CD4-positive, alpha-beta T cell (primary cell): ENCODE data around the gene PDCD4. TPM values are rescaled to one million over a fixed set of nuclear protein-coding genes. Genes with fewer than 3 reads are reported as not detected.

Experiments used
- ATAC-seq: fragments of 200-7000 bp; cut with Tn5 transposase; one replicate; pipeline ENCODE4 v1.10.0; 2022; ENCODE audit warnings: mild to moderate bottlenecking; ENCODE audit not compliant: poor library complexity
- CTCF ChIA-PET: fragments of 350-600 bp; sonication (Branson Sonifier 250); formaldehyde crosslinking; loops from one replicate; lab custom pipeline; 2021; ENCODE audit warnings: antibody characterized with exemption, inconsistent platforms; lab: Charles Lee
- POLR2A ChIA-PET: fragments of 350-600 bp; sonication (Branson Sonifier 250); formaldehyde crosslinking; loops from one replicate; lab custom pipeline; 2021; ENCODE audit warnings: antibody characterized with exemption, inconsistent platforms; lab: Charles Lee
- DNase-seq, 14 experiments: peaks; one replicate each; pipeline ENCODE4 v3.0.0-alpha.2; 2013 to 2020; ENCODE audit warnings: mixed read lengths in 2 of 14
- H3K27ac ChIP-seq, 2 donors: one replicate each; pipeline versions ENCODE4 v1.5.1 to v1.7.0; 2013; ENCODE audit warnings: low read length in 2 of 2, low read depth in 1 of 2, mild to moderate bottlenecking in 1 of 2
- H3K27me3 ChIP-seq, 2 experiments: 1 replicate in 1 of 2; 2 replicates in 1 of 2; pipeline versions ENCODE4 v1.6.1 to v1.7.0; 2013; ENCODE audit warnings: low read length in 2 of 2, control low read depth in 1 of 2, mild to moderate bottlenecking in 1 of 2, moderate library complexity in 1 of 2; ENCODE audit not compliant: insufficient read depth in 2 of 2, control insufficient read depth in 1 of 2
- H3K36me3 ChIP-seq: one replicate; pipeline ENCODE4 v1.6.1; 2013; ENCODE audit warnings: low read length, control low read depth; ENCODE audit not compliant: insufficient read depth
- H3K4me1 ChIP-seq: one replicate; pipeline ENCODE4 v1.6.1; 2013; ENCODE audit warnings: low read length, control low read depth; ENCODE audit not compliant: insufficient read depth
- H3K4me3 ChIP-seq: one replicate; pipeline ENCODE4 v1.5.1; 2013; ENCODE audit warnings: mild to moderate bottlenecking, low read length, moderate library complexity
- H3K9me3 ChIP-seq, 2 experiments: 1 replicate in 1 of 2; 2 replicates in 1 of 2; pipeline versions ENCODE4 v1.6.1 to v1.7.0; 2013; ENCODE audit warnings: low read length in 2 of 2, mild to moderate bottlenecking in 2 of 2, control low read depth in 1 of 2, moderate library complexity in 1 of 2; ENCODE audit not compliant: control insufficient read depth in 1 of 2, insufficient read depth in 1 of 2
- H3K27ac Mint-ChIP-seq: one replicate; pipeline ENCODE4 v1.8.0; 2020; ENCODE audit warnings: mixed read lengths
- H3K27me3 Mint-ChIP-seq: one replicate; pipeline ENCODE4 v1.8.0; 2021; ENCODE audit warnings: mixed read lengths
- H3K36me3 Mint-ChIP-seq: one replicate; pipeline ENCODE4 v1.8.0; 2021; ENCODE audit warnings: low read depth, mixed read lengths
- H3K4me1 Mint-ChIP-seq: one replicate; pipeline ENCODE4 v1.8.0; 2021; ENCODE audit warnings: low read depth, mixed read lengths
- H3K4me3 Mint-ChIP-seq: one replicate; pipeline ENCODE4 v1.8.0; 2020; ENCODE audit warnings: mild to moderate bottlenecking, mixed read lengths
- H3K9me3 Mint-ChIP-seq: one replicate; pipeline ENCODE4 v1.8.0; 2020; ENCODE audit warnings: mixed read lengths
- CTCF ChIP-seq: fragments of 200-600 bp; IDR thresholded peaks from one replicate; pipeline ENCODE4 v1.8.0; 2022; ENCODE audit warnings: antibody characterized with exemption, mild to moderate bottlenecking
- intact Hi-C, 2 experiments: fragments of 100-400 bp; cut with DNase I in 1 of 2; cut with micrococcal nuclease in 1 of 2; formaldehyde crosslinking; loops; one replicate each; pipeline versions ENCODE4 v1.15.1 to v1.9.0; 2023 to 2025; cut with DNase I, micrococcal nuclease
- total RNA-seq, 174 experiments: library from RNA in 2 of 174; stranded (reverse) in 2 of 174; gene quantifications; one replicate each; pipeline ENCODE4 v1.2.3 and lab custom pipeline; 2021 to 2026

PDCD4 gene
- total RNA-seq, 2 experiments from 2014 or later: 352 to 358 TPM

- POLR2A ChIA-PET: interaction anchor here (0.8 to 2.8 kb wide), 11 partner anchors 15 to 84 kb away, joined by 3 to 23 read pairs (median 6); partner anchors contain the start of genes BBIP1, PDCD4 and SHOC2
- ATAC-seq (peak; percentile 96), DNase-seq (peak in 12 of 14 experiments; percentile 10 to 65 (median 34))
- H3K27me3 Mint-ChIP-seq: no peaks in the 10 kb centered on the region
- Histone ChIP-seq H3K4me3 (no peak overlapping the region), H3K36me3 (no peaks in the 10 kb centered on the region), H3K27me3 (no peaks in the 10 kb centered on the region), H3K27ac (no peak overlapping the region), H3K9me3 (no peaks in the 10 kb centered on the region), H3K4me1 (peaks cover 43% of the 10 kb centered on the region)
- H3K9me3 Mint-ChIP-seq: no peaks in the 10 kb centered on the region
- H3K4me1 Mint-ChIP-seq: peaks cover 55% of the 10 kb centered on the region
- H3K36me3 Mint-ChIP-seq: no peaks in the 10 kb centered on the region
- intact Hi-C loops: loop anchor here (5.0 kb wide), 1 partner anchor 38 kb away; the partner anchor contains the start of gene PDCD4 (in 2 of the 2)
- H3K4me3 Mint-ChIP-seq: peak overlapping the region; percentile 3
- CTCF ChIA-PET: interaction anchor here (0.7 to 1.3 kb wide), 5 partner anchors 18 to 38 kb away, joined by 3 to 7 read pairs (median 3); no protein-coding TSS in a partner anchor
- peak overlapping the region; percentile 89 for H3K27ac Mint-ChIP-seq
- no peak for TF ChIP-seq CTCF
Measured at GRCh38 chr10:110834629-110835301, 37.0 kb upstream of the PDCD4 start.

GRCh38 chr10:110835841-110836240 is 35.9 kb upstream of the PDCD4 start:
- Mint-ChIP-seq H3K27me3 (no peaks in the 10 kb centered on the region), H3K4me3 (no peak overlapping the region), H3K9me3 (no peaks in the 10 kb centered on the region), H3K4me1 (peaks cover 55% of the 10 kb centered on the region), H3K36me3 (no peaks in the 10 kb centered on the region), H3K27ac (peak overlapping the region; percentile 89)
- ChIA-PET POLR2A (interaction anchor here (0.7 to 2.8 kb wide), 10 partner anchors 11 to 83 kb away, joined by 3 to 23 read pairs (median 6); partner anchors contain the start of genes BBIP1, PDCD4 and SHOC2), CTCF (no interaction called here)
- Histone ChIP-seq H3K36me3 (no peaks in the 10 kb centered on the region), H3K27me3 (no peaks in the 10 kb centered on the region), H3K9me3 (no peaks in the 10 kb centered on the region), H3K4me3 (no peak overlapping the region), H3K27ac (no peak overlapping the region), H3K4me1 (peaks cover 48% of the 10 kb centered on the region)
- intact Hi-C loops: loop anchor here (5.0 kb wide), 1 partner anchor 36 kb away; the partner anchor contains the start of gene PDCD4 (in 2 of the 2)
- ATAC-seq (no peak), DNase-seq (no peak)
- no peak for TF ChIP-seq CTCF

GRCh38 chr10:110836706-110837105 is 35.0 kb upstream of the PDCD4 start:
- Histone ChIP-seq H3K27ac (no peak overlapping the region), H3K9me3 (no peaks in the 10 kb centered on the region), H3K4me3 (no peak overlapping the region), H3K36me3 (no peaks in the 10 kb centered on the region), H3K27me3 (no peaks in the 10 kb centered on the region), H3K4me1 (peaks cover 54% of the 10 kb centered on the region)
- H3K27ac Mint-ChIP-seq: peak overlapping the region; percentile 89
- H3K4me3 Mint-ChIP-seq: no peak overlapping the region
- ChIA-PET CTCF (interaction anchor here (1.1 kb wide), 1 partner anchor 34 kb away, joined by 6 read pairs; no protein-coding TSS in a partner anchor), POLR2A (interaction anchor here (0.7 to 2.8 kb wide), 9 partner anchors 14 to 82 kb away, joined by 3 to 23 read pairs (median 3); partner anchors contain the start of genes BBIP1, PDCD4 and SHOC2)
- DNase-seq (no peak), ATAC-seq (no peak)
- peaks cover 56% of the 10 kb centered on the region for H3K4me1 Mint-ChIP-seq
- no peak for TF ChIP-seq CTCF
- H3K27me3 Mint-ChIP-seq: no peaks in the 10 kb centered on the region
- no peaks in the 10 kb centered on the region for H3K36me3 Mint-ChIP-seq
- intact Hi-C loops: loop anchor here (5.0 kb wide), 1 partner anchor 36 kb away; the partner anchor contains the start of gene PDCD4 (in 2 of the 2)
- no peaks in the 10 kb centered on the region for H3K9me3 Mint-ChIP-seq
